GM11168 (cell line): Measurements from ENCODE around the gene LRWD1.
"Not testable (repeated sequence)": the region's sequence is repeated elsewhere in the genome, so short reads cannot be mapped to it uniquely, and the experiment has no call there.

Experiments
- in situ Hi-C: fragments of 300-500 bp; cut with MboI; formaldehyde crosslinking; loops from one replicate; pipeline ENCODE4 v1.12.0; 2022; ENCODE audit warnings: low sequenced_read_pairs; ENCODE audit not compliant: unreplicated experiment

LRWD1 gene

GRCh38 chr7:102439963-102440795, 24.6 kb upstream of the LRWD1 start:
- in situ Hi-C loops: no loop called here

GRCh38 chr7:102444961-102445673, 19.7 kb upstream of the LRWD1 start:
- in situ Hi-C loops: no loop called here

- in situ Hi-C loops: no loop called here
Measured at GRCh38 chr7:102445674-102446071, 19.1 kb upstream of the LRWD1 start.

- in situ Hi-C loops: no loop called here
Measured at GRCh38 chr7:102446387-102447156, 18.2 kb upstream of the LRWD1 start.

GRCh38 chr7:102447311-102447710, 17.5 kb upstream of the LRWD1 start:
- in situ Hi-C loops: no loop called here

GRCh38 chr7:102449136-102449535, 15.6 kb upstream of the LRWD1 start:
- in situ Hi-C loops: no loop called here

GRCh38 chr7:102450242-102450641, 14.5 kb upstream of the LRWD1 start:
- in situ Hi-C loops: no loop called here

- in situ Hi-C loops: no loop called here
Measured at GRCh38 chr7:102451371-102452054, 13.3 kb upstream of the LRWD1 start.

GRCh38 chr7:102452451-102452850, 12.3 kb upstream of the LRWD1 start:
- in situ Hi-C loops: no loop called here

- in situ Hi-C loops: no loop called here
Measured at GRCh38 chr7:102453319-102453718, 11.5 kb upstream of the LRWD1 start.

- in situ Hi-C loops: no loop called here
Measured at GRCh38 chr7:102454468-102454867, 10.3 kb upstream of the LRWD1 start.

GRCh38 chr7:102454932-102455331, 9.9 kb upstream of the LRWD1 start:
- in situ Hi-C loops: not testable (repeated sequence)

GRCh38 chr7:102455596-102455995, 9.2 kb upstream of the LRWD1 start:
- in situ Hi-C loops: no loop called here

GRCh38 chr7:102456327-102456726, 8.5 kb upstream of the LRWD1 start:
- in situ Hi-C loops: no loop called here

GRCh38 chr7:102457352-102457924, 7.3 kb upstream of the LRWD1 start:
- in situ Hi-C loops: no loop called here

GRCh38 chr7:102459221-102459844, 5.5 kb upstream of the LRWD1 start:
- in situ Hi-C loops: no loop called here

GRCh38 chr7:102460467-102460866, 4.3 kb upstream of the LRWD1 start:
- in situ Hi-C loops: loop anchor here (5.0 kb wide), 1 partner anchor 53 kb away; no protein-coding TSS in a partner anchor

- in situ Hi-C loops: loop anchor here (5.0 kb wide), 1 partner anchor 57 kb away; no protein-coding TSS in a partner anchor
Measured at GRCh38 chr7:102463841-102464576, 775 bp upstream of the LRWD1 start.

- in situ Hi-C loops: no loop called here
Measured at GRCh38 chr7:102466097-102466496, 1.3 kb downstream of the LRWD1 start.
